ENCODE results near the gene OR2H1. TPM values are rescaled to one million over a fixed set of nuclear protein-coding genes. Genes with fewer than 3 reads are reported as not detected.

OR2H1 gene
- total RNA-seq (not detected), polyA plus RNA-seq (not detected)
- long read RNA-seq, donor 1 = 0 reads
- long read RNA-seq, donor 2 = 0 reads
- long read RNA-seq, donor 3 = 0 reads

- no peak for ATAC-seq
- Histone ChIP-seq H3K4me3 (no peak within 1 kb of the TSS), H3K36me3 (no peaks in the 10 kb centered on the region), H3K27me3 (peaks cover 0 to under 1% (median 0%) of the 10 kb centered on the region in 9 donors), H3K27ac (no peak within 1 kb of the TSS), H3K4me1 (no peaks in the 10 kb centered on the region), H3K9me3 (peaks cover 0 to 1% (median 0%) of the 10 kb centered on the region in 12 donors)
- TF ChIP-seq, protein P1, sequence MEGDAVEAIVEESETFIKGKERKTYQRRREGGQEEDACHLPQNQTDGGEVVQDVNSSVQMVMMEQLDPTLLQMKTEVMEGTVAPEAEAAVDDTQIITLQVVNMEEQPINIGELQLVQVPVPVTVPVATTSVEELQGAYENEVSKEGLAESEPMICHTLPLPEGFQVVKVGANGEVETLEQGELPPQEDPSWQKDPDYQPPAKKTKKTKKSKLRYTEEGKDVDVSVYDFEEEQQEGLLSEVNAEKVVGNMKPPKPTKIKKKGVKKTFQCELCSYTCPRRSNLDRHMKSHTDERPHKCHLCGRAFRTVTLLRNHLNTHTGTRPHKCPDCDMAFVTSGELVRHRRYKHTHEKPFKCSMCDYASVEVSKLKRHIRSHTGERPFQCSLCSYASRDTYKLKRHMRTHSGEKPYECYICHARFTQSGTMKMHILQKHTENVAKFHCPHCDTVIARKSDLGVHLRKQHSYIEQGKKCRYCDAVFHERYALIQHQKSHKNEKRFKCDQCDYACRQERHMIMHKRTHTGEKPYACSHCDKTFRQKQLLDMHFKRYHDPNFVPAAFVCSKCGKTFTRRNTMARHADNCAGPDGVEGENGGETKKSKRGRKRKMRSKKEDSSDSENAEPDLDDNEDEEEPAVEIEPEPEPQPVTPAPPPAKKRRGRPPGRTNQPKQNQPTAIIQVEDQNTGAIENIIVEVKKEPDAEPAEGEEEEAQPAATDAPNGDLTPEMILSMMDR (IDR thresholded peaks at IDR 0.05) = no peak
- TF ChIP-seq POLR2A (IDR thresholded peaks at IDR 0.05) = no peak
- WGBS, 4 donors = 45 to 66% (median 59%) methylated on average over 2 of the region's 2 CpGs
- intact Hi-C loops (cut with DNase I) = no loop called here
- no peak for DNase-seq
Measured at GRCh38 chr6:29456971-29457370, at the start of gene OR2H1, which contains the start of gene OR11A1. OR2H1 (plus strand) TSS chr6:29457155; CDS start chr6:29461770, 4,615 bp downstream. OR11A1 (minus strand) TSS chr6:29457071; CDS start chr6:29427641, 29,430 bp downstream.

GRCh38 chr6:29414588-29414987 is 42.4 kb upstream of the OR2H1 start, which contains the start of gene OR12D1:
OR12D1 (plus strand) TSS chr6:29414928.
- no peak for DNase-seq
- Histone ChIP-seq H3K4me3 (no peak within 1 kb of the TSS), H3K4me1 (no peaks in the 10 kb centered on the region), H3K36me3 (no peaks in the 10 kb centered on the region), H3K27me3 (no peaks in the 10 kb centered on the region), H3K9me3 (peaks cover 0 to 9% (median 0%) of the 10 kb centered on the region in 12 donors), H3K27ac (no peak within 1 kb of the TSS)
- intact Hi-C loops (cut with DNase I) = no loop called here
- no peak for TF ChIP-seq POLR2A (IDR thresholded peaks at IDR 0.05)
- TF ChIP-seq, protein P1 (IDR thresholded peaks at IDR 0.05) = no peak
- no peak for ATAC-seq

DNA sequence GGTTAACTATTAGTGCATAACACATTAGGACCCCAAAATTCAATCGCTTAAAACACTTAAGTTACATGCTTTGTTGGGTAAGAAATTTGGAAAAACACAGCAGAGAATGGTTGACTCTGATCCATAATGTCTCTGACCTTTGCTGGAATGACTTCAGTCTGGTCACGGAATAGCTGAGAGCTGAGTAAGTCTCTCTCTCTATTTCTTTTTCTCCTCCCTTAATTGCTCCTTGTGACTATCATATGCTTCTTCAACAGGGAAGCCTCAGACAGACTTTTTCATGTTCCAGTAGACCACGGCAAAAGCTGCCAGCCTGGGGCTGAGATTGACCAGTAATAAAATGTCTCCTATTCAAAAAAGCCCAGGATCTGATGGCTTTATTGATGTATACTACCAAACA is 37.4 kb upstream of the OR2H1 start:
- no peak for DNase-seq
- H3K4me1 ChIP-seq = no peaks in the 10 kb centered on the region
- ATAC-seq = no peak
- H3K27ac ChIP-seq = no peak overlapping the region
- H3K27me3 ChIP-seq = peaks cover 0 to 6% (median 0%) of the 10 kb centered on the region in 9 donors
- peaks cover 0 to 9% (median 0%) of the 10 kb centered on the region in 12 donors for H3K9me3 ChIP-seq
- no peaks in the 10 kb centered on the region for H3K36me3 ChIP-seq
- 59 to 73% (median 67%) methylated on average over 3 of the region's 3 CpGs for WGBS, 4 donors
- no peak overlapping the region for H3K4me3 ChIP-seq
- intact Hi-C loops (cut with DNase I) = no loop called here
- TF ChIP-seq, protein P1 (IDR thresholded peaks at IDR 0.05) = no peak
- TF ChIP-seq POLR2A (IDR thresholded peaks at IDR 0.05) = no peak

DNA sequence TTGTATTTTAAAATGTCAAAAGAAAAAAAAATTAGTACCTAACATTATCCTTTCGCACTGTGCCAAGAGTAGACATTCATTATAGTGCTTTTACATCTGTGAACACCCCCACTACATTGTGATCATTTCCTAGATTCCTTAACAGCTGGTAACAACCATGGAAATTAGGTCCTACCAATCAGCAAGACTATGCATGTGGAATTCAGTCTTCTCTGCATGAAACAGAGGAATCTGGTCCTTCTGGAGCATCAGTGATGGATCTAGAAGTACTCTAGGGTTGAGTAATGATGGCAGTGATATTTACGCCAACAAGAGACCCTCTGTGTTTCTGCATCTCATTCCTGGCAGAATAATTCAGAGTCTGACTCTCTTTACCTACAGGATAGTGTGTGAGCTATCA is 32.8 kb upstream of the OR2H1 start:
- no peak overlapping the region for H3K27ac ChIP-seq
- no peaks in the 10 kb centered on the region for H3K4me1 ChIP-seq
- ATAC-seq (no peak), DNase-seq (no peak)
- peaks cover 0 to 9% (median 0%) of the 10 kb centered on the region in 12 donors for H3K9me3 ChIP-seq
- intact Hi-C loops (cut with DNase I) = no loop called here
- WGBS, 4 donors = 86 to 94% (median 88%) methylated on average over 2 of the region's 2 CpGs
- peaks cover 0 to 6% (median 0%) of the 10 kb centered on the region in 9 donors for H3K27me3 ChIP-seq
- TF ChIP-seq POLR2A (IDR thresholded peaks at IDR 0.05) = no peak
- TF ChIP-seq, protein P1 (IDR thresholded peaks at IDR 0.05) = no peak
- H3K36me3 ChIP-seq = no peaks in the 10 kb centered on the region
- no peak overlapping the region for H3K4me3 ChIP-seq
